Heart right ventricle (tissue), 16 donors: ENCODE data around the gene STUM. TPM values are rescaled to one million over a fixed set of nuclear protein-coding genes. Genes with fewer than 3 reads are reported as not detected.

Experiments used
- ATAC-seq, 8 donors: fragments of 200-7000 bp; cut with Tn5 transposase; one replicate each; pipeline ENCODE4 v1.9.1; 2020; ENCODE audit warnings: mild to moderate bottlenecking in 8 of 8, moderate library complexity in 8 of 8, moderate number of reproducible peaks in 1 of 8
- DNase-seq, 2 donors: peaks; one replicate each; pipeline ENCODE4 v3.0.0-alpha.2; 2020
- H3K27ac ChIP-seq, 10 donors: fragments of 200-600 bp; sonication (generic) in 2 of 10; one replicate each; pipeline versions ENCODE4 v1.5.0 to v1.8.0; 2020 to 2022; ENCODE audit warnings: mild to moderate bottlenecking in 3 of 10
- H3K27me3 ChIP-seq, 7 donors: fragments of 200-600 bp; one replicate each; pipeline ENCODE4 v1.8.0; 2021 to 2022; ENCODE audit warnings: mild to moderate bottlenecking in 2 of 7
- H3K36me3 ChIP-seq, 9 donors: fragments of 200-600 bp; sonication (generic) in 1 of 9; one replicate each; pipeline versions ENCODE4 v1.5.0 to v1.8.0; 2020 to 2022; ENCODE audit warnings: mild to moderate bottlenecking in 2 of 9
- H3K4me1 ChIP-seq, 9 donors: fragments of 200-600 bp; sonication (generic) in 1 of 9; one replicate each; pipeline versions ENCODE4 v1.5.0 to v1.8.0; 2020 to 2022; ENCODE audit warnings: mild to moderate bottlenecking in 4 of 9
- H3K4me3 ChIP-seq, 10 donors: fragments of 200-600 bp; sonication (generic) in 2 of 10; one replicate each; pipeline versions ENCODE4 v1.5.0 to v1.8.0; 2020 to 2022; ENCODE audit warnings: mild to moderate bottlenecking in 7 of 10, moderate library complexity in 2 of 10
- H3K9me3 ChIP-seq, 11 donors: fragments of 200-600 bp in 10 of 11; sonication (generic) in 2 of 11; one replicate each; pipeline versions ENCODE4 v1.5.0 to v1.8.0; 2013 to 2022; ENCODE audit warnings: mild to moderate bottlenecking in 2 of 11, control low read depth in 1 of 11, moderate library complexity in 1 of 11
- CTCF ChIP-seq, 9 donors: fragments of 200-600 bp; sonication (generic) in 2 of 9; IDR thresholded peaks; one replicate each; pipeline versions ENCODE4 v1.5.0 to v1.8.0; 2021 to 2022; ENCODE audit warnings: antibody characterized with exemption in 9 of 9, mild to moderate bottlenecking in 5 of 9, moderate library complexity in 1 of 9
- WGBS, 2 donors: extraction: QIAGEN DNeasy Blood & Tissue Kit; methylation state at CpG; one replicate each; pipeline ENCODE4 v1.1.7; 2013; ENCODE audit warnings: inconsistent platforms in 1 of 2; 5-methylcytosine and 5-hydroxymethylcytosine counted together
- intact Hi-C, 10 donors: fragments of 100-400 bp; cut with DNase I; formaldehyde crosslinking; loops; one replicate each; pipeline versions ENCODE4 v1.11.1 to v1.14.2; 2022
- polyA plus RNA-seq, 2 donors: library from polyadenylated mRNA; stranded (reverse); fragments of 200-250 nt; gene quantifications; one replicate each; pipeline ENCODE4 v1.2.3, GENCODE V29; 2013
- total RNA-seq, 10 donors: library from RNA; stranded (reverse); fragmentation: NEBNext Ultra II Directional in 3 of 10; extraction: Animal tissue kit (Norgen Biotek cat#: 25700) in 3 of 10; gene quantifications; one replicate each; pipeline versions ENCODE4 v1.2.1 to v1.2.4, GENCODE V29; 2021 to 2023
- donor health status: Arrhythmogenic right ventricular cardiomyopathy.
- donor health status: ischemic (EF 13 %, LVEDD 7.1; RV severe dilation, severe dysfunction).
- donor health status: healthy with polysubstance abuse.
- donor health status: DM: no; HTN: yes; CAD: no.
- donor health status: DM: no; HTN: no; CAD: no.
- donor health status: ischemic (EF 25% LVEDD 6.9; RV normal size, moderate dysfunction).
- donor health status: ischemic (EF 25% LVEDD 5.7; RV mildly dilated, moderate dysfunction).
- donor health status: healthy.
- donor health status: DM: yes; HTN: yes; CAD: no.
- donor health status: Ischemic cardiomyopathy.
- donor health status: ischemic (EF 35%, LVEDD 5.7; RV mildly dilated, moderate dysfunction).
- donor health status: nonischemic (EF 11% LVEDD 7.7; RV severe dilation, severe dysfunction).
- donor health status: DM: yes; HTN: yes; CAD: no.
- donor health status: PGD.
- donor health status: ischemic (EF 29% LVEDD 5.4; RV normal size, mild dysfunction).
- donor health status: nonischemic (EF 23%, LVEDD 6.1; RV moderate dilation, normal function).

STUM gene
- total and polyA plus RNA-seq, 12 donors, result 0.36 to 2.8 (median 0.94) TPM

- no peak for TF ChIP-seq CTCF (IDR thresholded peaks at IDR 0.05)
- intact Hi-C loops, result loop anchor here in 1 of 10 donors (5.0 kb wide), 1 partner anchor 35 kb away; no protein-coding TSS in a partner anchor
- Histone ChIP-seq H3K4me1 (peaks cover 7 to 58% (median 40%) of the 10 kb centered on the region in 9 donors), H3K9me3 (no peaks in the 10 kb centered on the region), H3K4me3 (no peak overlapping the region), H3K36me3 (peaks cover 0 to 68% (median 21%) of the 10 kb centered on the region in 9 donors), H3K27ac (peak overlapping the region in 1 of 10 donors; percentile 6), H3K27me3 (no peaks in the 10 kb centered on the region)
- 95% methylated on average over 16 of the region's 16 CpGs for WGBS, 2 donors
- DNase-seq, result no peak
- no peak for ATAC-seq
These were observed 98.4 kb downstream of the STUM start for GRCh38 chr1:226646870-226647449.

GRCh38 chr1:226647719-226648118 lies 99.2 kb downstream of the STUM start:
- DNase-seq (no peak), ATAC-seq (no peak)
- TF ChIP-seq CTCF (IDR thresholded peaks at IDR 0.05), result no peak
- H3K27ac ChIP-seq, result no peak overlapping the region
- 93 to 95% methylated on average over 8 of the region's 8 CpGs for WGBS, 2 donors
- H3K4me3 ChIP-seq, result no peak overlapping the region
- H3K4me1 ChIP-seq, result peaks cover 7 to 55% (median 40%) of the 10 kb centered on the region in 9 donors
- peaks cover 0 to 60% (median 21%) of the 10 kb centered on the region in 9 donors for H3K36me3 ChIP-seq
- H3K9me3 ChIP-seq, result no peaks in the 10 kb centered on the region
- intact Hi-C loops, result loop anchor here in 1 of 10 donors (5.0 kb wide), 1 partner anchor 35 kb away; no protein-coding TSS in a partner anchor
- no peaks in the 10 kb centered on the region for H3K27me3 ChIP-seq

GRCh38 chr1:226648421-226648820 lies 99.9 kb downstream of the STUM start:
- no peaks in the 10 kb centered on the region for H3K27me3 ChIP-seq
- H3K4me3 ChIP-seq, result no peak overlapping the region
- WGBS, 2 donors, result 89 to 90% methylated on average over 6 of the region's 6 CpGs
- no peak for TF ChIP-seq CTCF (IDR thresholded peaks at IDR 0.05)
- peaks cover 7 to 48% (median 38%) of the 10 kb centered on the region in 9 donors for H3K4me1 ChIP-seq
- intact Hi-C loops, result loop anchor here in 1 of 10 donors (5.0 kb wide), 1 partner anchor 34 kb away; no protein-coding TSS in a partner anchor
- no peak overlapping the region for H3K27ac ChIP-seq
- no peak for ATAC-seq
- no peaks in the 10 kb centered on the region for H3K9me3 ChIP-seq
- H3K36me3 ChIP-seq, result peaks cover 0 to 54% (median 21%) of the 10 kb centered on the region in 9 donors
- DNase-seq, result no peak

- DNase-seq (no peak), ATAC-seq (no peak)
- 94% methylated on average over 8 of the region's 8 CpGs for WGBS, 2 donors
- H3K36me3 ChIP-seq, result peaks cover 0 to 46% (median 21%) of the 10 kb centered on the region in 9 donors
- no peaks in the 10 kb centered on the region for H3K9me3 ChIP-seq
- TF ChIP-seq CTCF (IDR thresholded peaks at IDR 0.05), result no peak
- no peak overlapping the region for H3K27ac ChIP-seq
- H3K4me3 ChIP-seq, result no peak overlapping the region
- no peaks in the 10 kb centered on the region for H3K27me3 ChIP-seq
- intact Hi-C loops, result loop anchor here in 1 of 10 donors (5.0 kb wide), 1 partner anchor 33 kb away; no protein-coding TSS in a partner anchor
- peaks cover 9 to 41% (median 36%) of the 10 kb centered on the region in 9 donors for H3K4me1 ChIP-seq
These were observed 100.7 kb downstream of the STUM start for GRCh38 chr1:226649244-226649643.
